Esophagus (tissue), 2 donors: ENCODE data around the gene EML4. TPM values are rescaled to one million over a fixed set of nuclear protein-coding genes. Genes with fewer than 3 reads are reported as not detected.
"Not testable (repeated sequence)": the region's sequence is repeated elsewhere in the genome, so short reads cannot be mapped to it uniquely, and the experiment has no call there.

Experiments
- H3K27ac ChIP-seq, 2 donors: one replicate each; pipeline ENCODE4 v1.5.1; 2013; ENCODE audit warnings: low read depth in 2 of 2, mild to moderate bottlenecking in 2 of 2, inconsistent platforms in 1 of 2, low read length in 1 of 2, moderate library complexity in 1 of 2
- H3K27me3 ChIP-seq, 2 donors: one replicate each; pipeline ENCODE4 v1.6.1; 2013; ENCODE audit warnings: low read length in 2 of 2, control low read depth in 1 of 2, mild to moderate bottlenecking in 1 of 2; ENCODE audit not compliant: insufficient read depth in 2 of 2, control insufficient read depth in 1 of 2
- H3K36me3 ChIP-seq, 2 donors: one replicate each; pipeline ENCODE4 v1.6.1; 2013; ENCODE audit warnings: low read length in 1 of 2; ENCODE audit not compliant: control insufficient read depth in 2 of 2, insufficient read depth in 2 of 2
- H3K4me1 ChIP-seq, 2 donors: one replicate each; pipeline ENCODE4 v1.6.1; 2013; ENCODE audit warnings: low read length in 1 of 2; ENCODE audit not compliant: control insufficient read depth in 2 of 2, insufficient read depth in 2 of 2
- H3K4me3 ChIP-seq, 2 donors: one replicate each; pipeline ENCODE4 v1.5.1; 2013; ENCODE audit warnings: low read length in 2 of 2, mild to moderate bottlenecking in 2 of 2, low read depth in 1 of 2, moderate library complexity in 1 of 2
- H3K9me3 ChIP-seq, 2 donors: one replicate each; pipeline ENCODE4 v1.6.1; 2013; ENCODE audit warnings: mild to moderate bottlenecking in 2 of 2, low read depth in 1 of 2, low read length in 1 of 2, moderate library complexity in 1 of 2; ENCODE audit not compliant: control insufficient read depth in 2 of 2, insufficient read depth in 1 of 2
- WGBS, 2 donors: extraction: QIAGEN DNeasy Blood & Tissue Kit; methylation state at CpG; one replicate each; pipeline ENCODE4 v1.1.7; 2013; 5-methylcytosine and 5-hydroxymethylcytosine counted together
- polyA plus RNA-seq, 2 donors: library from polyadenylated mRNA; stranded (reverse); fragments of 200-250 nt; gene quantifications; one replicate each; pipeline ENCODE4 v1.2.3, GENCODE V29; 2013
- donor health status: healthy with polysubstance abuse.
- donor health status: Bipolar disorder and iron deficiency.

Gene EML4
- polyA plus RNA-seq, 2 donors = 8.7 to 9.6 TPM

DNA sequence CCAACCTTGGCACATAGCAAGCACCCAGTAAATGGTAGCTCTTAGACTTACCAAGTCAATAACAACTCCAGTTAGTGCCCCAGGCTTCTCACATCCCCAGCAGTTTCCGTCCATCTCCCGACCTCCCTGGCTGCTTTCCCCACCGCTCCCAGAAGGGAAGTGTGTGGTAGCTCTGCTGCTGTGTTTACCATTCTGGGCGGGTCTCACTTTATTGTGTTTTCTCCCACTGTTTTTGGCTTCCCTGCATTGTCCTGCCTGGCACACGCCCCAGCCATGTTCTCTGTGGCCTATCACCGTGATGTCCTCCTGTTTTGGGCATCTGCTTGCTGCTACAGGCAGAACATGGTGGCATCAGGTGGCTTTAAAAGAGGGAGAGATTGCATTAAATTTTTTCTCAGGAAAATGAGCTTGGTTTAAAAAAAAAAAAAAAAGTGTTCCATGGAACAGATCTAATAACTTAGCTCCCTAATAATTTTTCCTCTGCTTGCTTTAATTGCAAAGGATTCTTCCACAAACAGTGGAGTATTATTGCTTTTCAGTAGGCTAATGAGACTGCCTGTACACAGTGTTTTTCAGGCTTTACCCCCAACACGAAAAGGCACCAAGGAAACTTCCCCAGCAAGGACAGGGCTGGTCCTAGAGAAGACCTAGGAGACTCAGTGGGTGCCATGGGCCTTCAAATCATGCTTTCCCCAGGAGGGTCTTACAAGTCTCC, 199.8 kb downstream of the EML4 start:
- Histone ChIP-seq H3K36me3 (no peaks in the 10 kb centered on the region), H3K4me3 (no peak overlapping the region), H3K4me1 (peaks cover 0 to 11% of the 10 kb centered on the region in 2 donors), H3K9me3 (no peaks in the 10 kb centered on the region), H3K27me3 (no peaks in the 10 kb centered on the region), H3K27ac (peak overlapping the region in 1 of 2 donors; percentile 17)
- WGBS, 2 donors = 44% methylated on average over 7 of the region's 7 CpGs

DNA sequence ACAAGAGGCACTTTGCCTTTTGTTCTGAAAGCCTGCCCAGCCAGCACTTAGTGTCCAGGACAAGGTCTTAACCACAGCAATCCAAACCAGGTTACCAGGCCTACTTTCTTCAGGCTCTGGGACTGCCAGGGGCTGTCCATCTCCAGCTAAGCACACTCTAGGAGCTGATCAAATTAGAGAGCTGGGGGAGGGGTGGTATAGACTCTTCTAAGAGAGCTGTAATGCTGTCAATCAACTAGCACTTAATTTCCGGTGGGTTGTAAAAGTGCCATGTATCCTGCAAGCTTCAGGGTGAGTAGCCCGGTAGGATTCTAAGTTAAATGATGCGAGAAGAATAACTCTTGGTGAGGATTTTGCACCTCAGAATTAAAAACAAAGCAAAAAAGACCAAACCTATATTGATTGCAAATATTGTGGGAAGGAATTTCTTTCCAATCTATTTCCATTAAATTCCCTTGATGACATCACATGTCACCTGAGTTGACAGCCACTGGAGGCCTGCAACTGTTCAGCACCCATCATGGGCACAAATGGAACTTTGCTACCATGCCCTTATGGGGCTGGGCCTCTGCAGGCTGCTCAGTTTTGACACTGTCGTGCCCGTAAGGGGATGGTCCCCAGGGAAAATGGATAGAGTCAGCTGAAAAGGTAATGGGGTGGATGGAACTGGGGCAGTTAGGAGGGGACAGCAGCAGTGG, 200.5 kb downstream of the EML4 start:
- Histone ChIP-seq H3K27me3 (no peaks in the 10 kb centered on the region), H3K9me3 (no peaks in the 10 kb centered on the region), H3K36me3 (no peaks in the 10 kb centered on the region), H3K4me3 (no peak overlapping the region), H3K4me1 (peaks cover 0 to 11% of the 10 kb centered on the region in 2 donors), H3K27ac (no peak overlapping the region)
- WGBS, 2 donors = 75 to 81% methylated on average over 5 of the region's 5 CpGs

DNA sequence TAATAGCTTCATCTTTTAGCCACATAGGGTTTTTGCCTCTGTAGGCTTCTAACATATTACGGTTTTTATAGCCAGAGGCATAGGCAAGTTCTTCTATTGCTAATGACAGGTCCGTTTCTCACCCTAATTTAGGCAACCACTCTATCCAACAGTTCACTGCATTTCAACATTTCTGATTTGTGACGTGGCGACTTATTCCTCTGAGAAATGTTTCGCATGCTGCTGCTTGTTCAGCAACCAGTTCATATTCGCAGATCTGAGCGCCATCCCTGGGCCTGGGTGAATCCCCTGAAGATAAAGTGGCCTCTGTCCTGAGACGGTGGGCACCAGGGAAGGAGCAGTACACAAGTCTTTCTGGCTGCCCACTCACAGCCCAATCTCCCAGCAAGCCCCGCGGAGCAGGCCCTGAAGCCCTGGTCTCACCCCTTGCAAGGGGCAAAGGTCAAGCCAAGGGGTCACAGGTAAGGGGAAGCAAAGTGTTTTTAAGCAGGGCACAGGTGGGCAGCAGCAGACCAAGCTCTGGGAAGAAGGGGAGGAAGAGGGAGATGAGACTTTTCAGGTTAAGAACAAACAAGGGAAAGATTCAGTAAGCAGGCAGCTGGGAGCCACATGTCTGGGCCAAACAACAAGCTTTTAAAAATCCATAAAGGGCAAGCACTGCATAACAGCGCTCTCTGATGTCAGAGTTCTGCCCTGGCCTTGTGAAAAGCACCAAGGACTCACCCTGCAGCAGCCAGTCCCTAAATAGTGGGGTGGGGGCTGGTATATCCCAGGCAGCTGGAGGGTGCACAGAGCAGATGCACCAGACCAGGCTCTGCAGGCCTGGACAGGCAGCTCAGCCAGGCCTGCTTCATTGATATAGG, 202.7 kb downstream of the EML4 start:
- H3K27ac ChIP-seq = peak overlapping the region; percentile 9 to 15
- H3K9me3 ChIP-seq = no peaks in the 10 kb centered on the region
- WGBS, 2 donors = 51 to 63% methylated on average over 11 of the region's 11 CpGs
- no peaks in the 10 kb centered on the region for H3K27me3 ChIP-seq
- no peaks in the 10 kb centered on the region for H3K36me3 ChIP-seq
- no peak overlapping the region for H3K4me3 ChIP-seq
- peaks cover 0 to 11% of the 10 kb centered on the region in 2 donors for H3K4me1 ChIP-seq

DNA sequence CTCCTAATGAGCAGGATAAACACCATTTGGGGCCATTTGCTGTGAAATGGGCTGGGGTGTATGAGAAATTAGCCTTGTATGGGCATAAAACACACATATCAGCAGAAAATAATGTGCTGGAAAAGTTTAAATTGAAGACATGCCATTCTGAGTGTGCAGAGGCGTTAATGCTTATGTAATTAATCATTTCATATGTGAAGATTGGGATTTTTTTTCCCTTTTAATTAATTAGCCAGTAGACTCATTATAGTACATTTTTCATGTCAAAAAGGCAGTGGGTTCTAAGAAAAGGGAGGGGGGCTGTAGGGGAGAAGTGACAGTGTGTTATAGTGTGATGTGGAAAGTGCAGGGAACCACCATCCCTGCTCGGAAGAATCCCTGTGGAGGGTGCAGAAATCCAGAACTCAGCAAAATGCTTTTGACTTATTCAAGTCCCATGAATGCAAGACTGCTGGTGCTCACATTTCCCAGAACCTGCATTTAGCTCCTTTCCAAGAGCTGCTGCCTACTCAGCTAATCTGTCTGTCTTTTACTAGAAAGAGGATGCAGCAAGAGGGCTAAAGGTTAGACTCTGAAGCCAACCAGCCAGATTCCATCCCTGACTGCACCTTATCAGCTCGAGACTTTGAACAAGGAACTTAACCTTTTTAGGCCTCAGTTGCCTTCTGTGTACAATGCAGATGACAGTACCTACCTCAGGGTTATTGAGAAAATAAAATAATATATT, 203.5 kb downstream of the EML4 start:
- no peaks in the 10 kb centered on the region for H3K36me3 ChIP-seq
- 38 to 40% methylated on average over 3 of the region's 3 CpGs for WGBS, 2 donors
- no peaks in the 10 kb centered on the region for H3K27me3 ChIP-seq
- H3K4me3 ChIP-seq = no peak overlapping the region
- no peaks in the 10 kb centered on the region for H3K9me3 ChIP-seq
- H3K4me1 ChIP-seq = peaks cover 0 to 11% of the 10 kb centered on the region in 2 donors
- no peak overlapping the region for H3K27ac ChIP-seq

DNA sequence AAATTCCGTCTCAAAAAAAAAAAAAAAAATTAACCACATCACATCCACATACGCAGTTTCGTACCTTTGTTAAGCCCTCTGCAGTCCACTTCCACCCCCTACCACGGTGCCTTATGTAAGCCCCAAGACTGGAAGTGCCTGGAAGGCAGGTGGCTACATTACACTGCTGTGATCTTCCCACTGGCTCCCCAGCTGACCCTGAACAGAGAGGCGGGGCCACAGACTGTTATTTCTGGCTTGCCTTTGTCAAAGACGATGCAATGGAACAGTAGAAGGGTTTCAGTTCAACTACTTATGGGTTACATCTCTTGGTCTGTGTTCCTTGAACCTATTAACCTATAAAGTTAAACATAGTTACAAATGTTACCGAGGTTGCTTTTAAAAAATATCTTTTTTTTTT, 207.6 kb downstream of the EML4 start:
- no peak overlapping the region for H3K4me3 ChIP-seq
- WGBS, 2 donors = 71 to 73% methylated on average over 7 of the region's 7 CpGs
- no peaks in the 10 kb centered on the region for H3K27me3 ChIP-seq
- no peaks in the 10 kb centered on the region for H3K9me3 ChIP-seq
- no peak overlapping the region for H3K27ac ChIP-seq
- H3K36me3 ChIP-seq = no peaks in the 10 kb centered on the region
- H3K4me1 ChIP-seq = peaks cover 0 to 6% of the 10 kb centered on the region in 2 donors

DNA sequence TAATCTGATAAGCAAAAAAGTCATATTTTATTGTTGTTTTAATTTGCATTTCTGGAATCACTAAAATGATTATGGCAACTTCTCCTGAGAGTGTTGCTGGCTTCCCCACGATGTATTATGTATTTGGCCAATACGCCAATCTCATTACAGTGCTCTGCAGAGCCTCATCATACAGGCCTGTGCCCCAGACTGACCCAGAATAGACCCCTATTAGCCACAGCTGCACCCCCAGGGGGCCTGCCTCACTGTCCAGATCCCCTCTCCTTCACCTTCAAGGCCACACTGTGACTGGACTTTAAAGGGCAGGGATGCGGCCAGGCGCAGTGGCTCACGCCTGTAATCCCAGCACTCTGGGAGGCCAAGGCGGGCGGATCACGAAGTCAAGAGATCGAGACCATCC, 209.3 kb downstream of the EML4 start:
- Histone ChIP-seq H3K27me3 (no peaks in the 10 kb centered on the region), H3K36me3 (no peaks in the 10 kb centered on the region), H3K9me3 (no peaks in the 10 kb centered on the region), H3K27ac (no peak overlapping the region), H3K4me1 (no peaks in the 10 kb centered on the region), H3K4me3 (no peak overlapping the region)
- 95 to 96% methylated on average over 9 of the region's 9 CpGs for WGBS, 2 donors

DNA sequence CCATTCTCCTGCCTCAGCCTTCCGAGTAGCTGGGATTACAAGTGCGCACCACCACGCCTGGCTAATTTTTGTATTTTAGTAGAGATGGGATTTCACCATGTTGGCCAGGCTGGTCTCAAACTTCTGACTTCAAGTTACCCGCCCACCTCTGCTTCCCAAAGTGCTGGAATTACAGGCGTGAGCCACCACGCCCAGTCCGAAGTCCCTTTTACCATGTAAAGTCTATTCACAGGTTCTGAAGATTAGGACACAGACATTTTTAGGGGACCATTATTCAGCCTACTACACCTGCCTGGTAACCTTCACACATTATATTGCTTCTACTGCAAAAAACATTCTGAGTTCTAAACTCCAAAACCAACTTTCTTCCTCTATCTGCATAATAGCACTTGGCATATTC, 210.9 kb downstream of the EML4 start:
- not testable (repeated sequence) for H3K36me3 ChIP-seq, H3K9me3 ChIP-seq, H3K27me3 ChIP-seq, H3K4me1 ChIP-seq, H3K4me3 ChIP-seq, H3K27ac ChIP-seq
- 87 to 95% methylated on average over 7 of the region's 7 CpGs for WGBS, 2 donors

DNA sequence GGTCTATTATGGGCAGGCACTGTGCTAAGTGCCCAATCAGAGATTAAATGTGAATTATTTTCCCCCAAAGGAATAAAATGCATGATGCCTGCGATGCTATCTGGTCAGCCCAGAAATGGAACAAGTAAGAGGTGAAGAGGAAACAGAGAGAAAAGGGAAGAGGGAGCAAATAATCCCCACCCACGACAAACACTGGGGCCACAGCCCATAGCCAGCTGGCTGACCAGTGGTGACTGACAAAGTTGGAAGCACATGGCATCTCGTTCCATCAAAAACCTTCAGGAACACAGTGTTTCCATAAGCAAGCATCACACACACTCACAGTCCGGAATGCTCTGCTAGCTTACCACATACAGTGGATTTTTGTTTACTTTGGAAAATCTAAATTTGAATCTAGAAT, 213.0 kb downstream of the EML4 start:
- H3K4me1 ChIP-seq = no peaks in the 10 kb centered on the region
- WGBS, 2 donors = 76 to 84% methylated on average over 4 of the region's 4 CpGs
- no peak overlapping the region for H3K4me3 ChIP-seq
- no peaks in the 10 kb centered on the region for H3K36me3 ChIP-seq
- no peaks in the 10 kb centered on the region for H3K9me3 ChIP-seq
- H3K27me3 ChIP-seq = no peaks in the 10 kb centered on the region
- H3K27ac ChIP-seq = no peak overlapping the region
